NCI-H1092 (cell line): Measurements from ENCODE around the gene LINGO4.
A peak's percentile ranks its signal among the peaks of the same experiment; 100 is the strongest.

Experiments
- DNase-seq: peaks from one replicate; lab custom pipeline; 2025; lab: John Stamatoyannopoulos, UW

Gene LINGO4

GRCh38 chr1:151833172-151833900 lies 28.1 kb upstream of the LINGO4 start:
- DNase-seq: no peak

GRCh38 chr1:151832318-151832980 lies 27.2 kb upstream of the LINGO4 start:
- DNase-seq: peak; percentile 89

- DNase-seq: no peak
Measured at GRCh38 chr1:151831605-151832004, 26.4 kb upstream of the LINGO4 start, which contains the start of gene RORC. Gene RORC, minus strand, starts transcription at chr1:151831802. Its CDS starts 38 bp downstream, at chr1:151831764.

GRCh38 chr1:151831256-151831591 lies 26.0 kb upstream of the LINGO4 start:
- DNase-seq: no peak

GRCh38 chr1:151830055-151830454 lies 24.8 kb upstream of the LINGO4 start:
- DNase-seq: no peak

DNA sequence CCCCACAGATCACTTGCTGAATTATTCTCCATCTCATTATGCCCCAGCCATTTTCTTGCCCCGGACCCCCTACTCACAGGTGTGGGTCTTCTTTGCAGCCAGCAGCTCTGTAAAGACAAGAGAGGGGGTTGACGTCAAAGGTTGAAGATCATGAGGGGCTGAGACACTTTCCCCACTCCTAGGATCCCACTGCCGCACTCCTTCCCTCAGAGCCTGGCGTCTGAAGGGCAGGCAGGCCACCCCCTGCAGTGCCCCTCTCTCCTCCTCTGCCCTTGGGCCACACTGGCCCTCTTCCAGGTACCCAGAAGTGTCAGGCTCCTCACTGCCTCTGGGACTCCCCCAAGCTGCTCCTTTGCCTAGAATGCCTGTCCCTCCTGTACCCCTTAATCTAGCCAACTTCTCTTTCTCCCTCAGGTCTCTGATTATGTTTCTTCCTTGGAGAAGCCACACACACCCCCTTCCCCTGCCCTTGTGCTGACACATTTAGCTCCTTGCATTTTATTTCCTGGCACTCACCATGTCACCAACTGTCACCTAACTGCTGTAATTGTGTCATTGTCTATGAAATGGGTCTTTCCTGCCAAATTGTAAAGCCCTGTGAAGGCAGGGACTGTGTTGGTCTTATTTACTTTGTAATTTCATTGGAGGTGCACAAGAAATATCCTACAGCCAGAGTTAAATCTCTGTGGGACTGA lies 24.3 kb upstream of the LINGO4 start:
- DNase-seq: no peak

DNA sequence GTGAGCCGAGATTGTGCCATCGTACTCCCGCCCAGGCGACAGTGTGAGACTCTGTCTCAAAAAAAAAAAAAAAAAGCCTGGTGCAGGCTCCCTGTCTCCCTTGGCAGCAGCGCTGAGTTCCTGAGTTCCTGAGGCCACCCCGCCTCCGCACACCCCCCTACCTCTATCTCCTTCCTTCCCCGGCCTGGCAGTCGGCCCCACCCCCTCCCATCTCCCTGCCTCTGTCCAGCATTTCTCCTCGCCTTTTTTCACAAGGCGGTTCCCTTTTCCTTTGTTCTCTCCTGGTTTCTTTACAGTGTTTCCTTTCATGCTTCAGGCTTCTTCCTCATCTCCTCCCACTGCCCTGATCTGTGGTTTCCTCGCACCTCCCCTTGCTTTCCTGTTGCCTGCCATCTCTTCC lies 23.7 kb upstream of the LINGO4 start:
- DNase-seq: no peak

DNA sequence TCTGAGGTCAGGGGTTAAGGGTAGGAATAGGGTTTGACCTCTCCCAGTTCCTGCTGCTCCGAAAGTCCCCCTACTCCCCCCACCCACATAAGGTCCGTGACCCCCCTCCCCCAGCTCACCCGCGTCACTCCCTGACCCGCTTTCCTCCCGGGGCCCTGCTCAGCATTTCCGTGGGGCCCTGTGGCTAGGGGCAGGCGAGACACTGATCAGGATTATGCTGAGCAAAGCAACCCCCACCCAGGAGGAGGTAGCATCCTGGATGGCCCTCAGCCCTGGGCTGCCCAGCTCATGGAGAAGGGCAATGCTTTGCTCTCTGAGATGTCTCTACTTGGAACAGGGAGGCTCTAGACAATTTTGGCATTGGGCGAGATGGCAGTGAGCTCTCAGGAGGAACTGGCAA lies 22.6 kb upstream of the LINGO4 start:
- DNase-seq: no peak

GRCh38 chr1:151825751-151826660 lies 20.8 kb upstream of the LINGO4 start:
- no peak for DNase-seq

GRCh38 chr1:151825204-151825603 lies 20.0 kb upstream of the LINGO4 start:
- DNase-seq: no peak

DNA sequence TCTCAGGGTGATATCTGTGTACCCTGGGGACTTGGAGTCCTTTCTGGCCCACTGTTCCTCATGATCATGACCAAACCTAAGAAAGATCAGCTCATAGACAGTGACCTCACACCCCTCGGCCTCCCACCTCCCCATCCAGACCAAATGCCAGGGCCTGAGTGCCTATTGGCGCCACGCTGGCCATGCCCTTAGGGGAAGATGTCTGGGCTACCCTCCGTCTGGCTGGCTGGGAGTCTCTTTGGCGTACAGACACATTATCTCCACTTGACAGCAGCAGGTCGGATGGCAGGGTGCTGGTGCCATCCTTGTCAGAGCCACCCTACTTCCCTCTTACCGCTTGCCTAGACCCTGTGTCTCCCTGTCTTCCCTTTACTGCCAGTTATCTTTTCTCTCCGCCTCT lies 18.0 kb upstream of the LINGO4 start:
- DNase-seq: no peak

GRCh38 chr1:151822404-151822803 lies 17.2 kb upstream of the LINGO4 start:
- DNase-seq: no peak

- DNase-seq: peak; percentile 70
Measured at GRCh38 chr1:151820940-151821339, 15.7 kb upstream of the LINGO4 start.

DNA sequence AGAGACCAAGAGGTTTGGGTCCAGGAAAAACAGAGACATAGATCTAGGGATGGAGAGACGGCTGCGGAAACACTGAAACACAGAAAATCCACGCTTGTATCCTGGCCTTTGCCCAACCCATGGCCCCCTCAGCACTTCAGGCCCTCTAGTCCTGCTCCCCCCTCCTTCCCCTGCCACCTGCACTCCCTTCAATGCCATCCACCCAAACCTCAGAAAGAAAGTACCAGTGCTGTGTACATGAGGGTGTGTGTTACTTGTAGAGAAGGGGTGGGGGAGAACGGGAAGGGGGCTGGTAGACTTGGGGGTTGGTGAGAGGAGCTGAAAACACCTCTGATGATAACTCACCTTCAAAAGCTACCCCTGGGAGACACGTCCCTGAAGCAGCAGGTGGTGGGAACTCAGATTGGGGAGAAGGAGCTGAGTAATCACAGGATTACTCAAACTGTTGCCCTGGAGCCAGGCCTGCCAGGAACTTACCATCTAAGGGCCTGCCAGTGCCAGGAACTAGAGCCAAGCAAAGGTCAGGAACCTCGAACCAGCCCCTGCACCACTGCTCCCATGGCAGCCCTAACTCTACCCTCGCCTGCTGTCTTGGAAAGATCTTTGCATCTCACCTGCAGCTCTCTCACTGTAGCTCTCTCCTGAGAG lies 14.9 kb upstream of the LINGO4 start:
- DNase-seq: no peak

- no peak for DNase-seq
Measured at GRCh38 chr1:151819227-151819835, 14.1 kb upstream of the LINGO4 start.

DNA sequence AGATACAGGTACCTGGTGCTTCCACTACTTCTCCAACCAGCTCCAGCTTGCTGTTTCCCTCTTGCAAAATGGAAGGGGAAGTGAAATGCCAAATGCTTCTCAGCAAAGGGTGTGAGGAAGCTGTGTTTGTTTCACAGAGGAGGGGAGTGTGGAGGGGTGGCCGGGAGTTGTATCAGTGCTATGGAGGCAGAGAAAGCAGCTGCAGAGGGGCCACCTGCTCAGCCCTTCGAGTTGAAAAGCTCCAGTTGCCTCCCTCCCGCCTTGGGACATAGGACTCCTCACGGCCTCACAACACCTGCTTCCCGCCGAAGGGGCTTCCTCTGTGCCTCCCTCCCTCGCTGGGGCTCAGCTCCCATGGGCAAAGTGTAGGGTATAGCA lies 12.1 kb upstream of the LINGO4 start:
- DNase-seq: no peak

DNA sequence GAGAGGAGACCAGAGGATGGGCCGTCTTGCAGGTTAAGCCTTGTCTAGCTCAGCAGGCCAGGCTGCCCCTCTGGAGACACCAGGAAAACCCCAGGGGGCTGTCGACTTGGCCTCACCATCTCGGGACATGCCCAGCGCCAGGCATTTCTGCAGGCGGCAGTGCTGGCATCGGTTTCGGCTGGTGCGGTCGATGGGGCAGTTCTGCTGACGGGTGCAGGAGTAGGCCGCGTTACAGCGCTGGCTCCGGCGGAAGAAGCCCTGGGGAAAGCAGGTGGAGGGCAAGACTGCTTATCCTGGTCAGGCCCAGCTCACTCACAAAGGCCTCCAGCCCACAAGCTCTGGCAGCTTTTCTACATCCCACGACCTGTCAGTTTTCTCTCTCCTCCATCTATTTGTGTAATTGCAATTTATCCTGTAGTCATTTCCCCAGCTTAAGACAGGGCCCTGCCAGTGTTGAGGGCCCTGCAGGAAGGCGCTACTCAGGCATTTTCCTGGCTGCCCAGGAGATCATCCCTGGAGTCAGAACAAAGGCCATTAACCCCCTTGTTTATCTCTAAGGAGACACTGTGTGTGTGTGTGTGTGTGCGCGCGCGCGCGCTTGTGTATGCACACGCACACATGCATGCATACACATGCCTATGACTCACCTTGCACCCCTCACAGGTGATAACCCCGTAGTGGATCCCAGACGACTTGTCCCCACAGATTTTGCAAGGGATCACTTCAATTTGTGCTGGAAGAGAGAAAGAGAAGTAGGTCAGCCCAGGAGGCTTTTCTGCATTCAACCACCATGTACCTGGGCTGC lies 11.5 kb upstream of the LINGO4 start:
- DNase-seq: no peak

- no peak for DNase-seq
Measured at GRCh38 chr1:151815716-151816327, 10.6 kb upstream of the LINGO4 start.

DNA sequence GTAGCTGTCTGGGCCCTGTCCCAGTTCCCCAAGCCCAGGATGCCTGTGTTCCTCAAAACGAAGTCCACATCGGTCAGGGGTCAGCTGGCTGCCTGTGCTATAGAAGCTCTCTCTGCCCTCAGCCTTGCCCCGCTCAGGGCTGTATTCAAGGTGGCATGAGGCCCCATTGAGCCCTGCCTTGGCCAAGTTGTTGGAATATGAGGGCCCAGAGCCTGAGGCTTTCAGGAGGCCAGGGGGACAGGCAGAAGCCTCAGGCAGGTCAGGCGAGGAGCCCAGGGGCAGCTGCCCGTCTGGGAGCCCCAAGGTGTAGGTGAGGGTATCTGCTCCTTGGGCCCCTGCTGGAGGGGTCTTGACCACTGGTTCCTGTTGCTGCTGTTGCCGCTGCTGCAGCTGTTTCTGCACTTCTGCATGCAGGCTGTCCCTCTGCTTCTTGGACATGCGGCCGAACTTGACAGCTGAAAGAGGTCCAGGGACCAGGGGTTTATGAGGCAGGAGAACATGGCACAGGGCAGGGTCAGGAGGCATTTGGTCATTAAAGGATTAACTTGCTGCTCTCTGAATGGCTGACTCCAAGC lies 9.8 kb upstream of the LINGO4 start:
- DNase-seq: no peak

- DNase-seq: no peak
Measured at GRCh38 chr1:151814426-151814825, 9.2 kb upstream of the LINGO4 start.
